Measurements from ENCODE around the gene MCU.

MCU gene

GRCh38 chr10:72886621-72887020, 194.7 kb downstream of the MCU start:
- no peak overlapping the region for H3K4me3 ChIP-seq (replicated peaks; ENCODE audit: low read depth, low read length)
- DNase-seq (ENCODE audit: low read depth), result peak; percentile 10
- TF ChIP-seq CTCF (IDR thresholded peaks at IDR 0.05; ENCODE audit: low read length, missing control alignments), result no peak

- H3K4me3 ChIP-seq (replicated peaks; ENCODE audit: low read depth, low read length), result no peak overlapping the region
- peak; percentile 26 for DNase-seq (ENCODE audit: low read depth)
- TF ChIP-seq CTCF (IDR thresholded peaks at IDR 0.05; ENCODE audit: low read length, missing control alignments), result no peak
Measured at GRCh38 chr10:72887043-72887442, 195.1 kb downstream of the MCU start.

GRCh38 chr10:72888151-72888638, 196.3 kb downstream of the MCU start:
- no peak for DNase-seq (ENCODE audit: low read depth)
- no peak for TF ChIP-seq CTCF (IDR thresholded peaks at IDR 0.05; ENCODE audit: low read length, missing control alignments)
- H3K4me3 ChIP-seq (replicated peaks; ENCODE audit: low read depth, low read length), result no peak overlapping the region

GRCh38 chr10:72889391-72889831, 197.5 kb downstream of the MCU start:
- no peak for TF ChIP-seq CTCF (IDR thresholded peaks at IDR 0.05; ENCODE audit: low read length, missing control alignments)
- peak; percentile 65 for DNase-seq (ENCODE audit: low read depth)
- no peak overlapping the region for H3K4me3 ChIP-seq (replicated peaks; ENCODE audit: low read depth, low read length)

- no peak overlapping the region for H3K4me3 ChIP-seq (replicated peaks; ENCODE audit: low read depth, low read length)
- TF ChIP-seq CTCF (IDR thresholded peaks at IDR 0.05; ENCODE audit: low read length, missing control alignments), result no peak
- DNase-seq (ENCODE audit: low read depth), result no peak
Measured at GRCh38 chr10:72890086-72890485, 198.1 kb downstream of the MCU start.

GRCh38 chr10:72893136-72893798, 201.3 kb downstream of the MCU start, which contains the start of gene OIT3:
Gene OIT3, plus strand, starts transcription at chr10:72893739. Its CDS starts 60 bp downstream, at chr10:72893799.
- no peak for TF ChIP-seq CTCF (IDR thresholded peaks at IDR 0.05; ENCODE audit: low read length, missing control alignments)
- peak; percentile 78 for DNase-seq (ENCODE audit: low read depth)
- no peak within 1 kb of the TSS for H3K4me3 ChIP-seq (replicated peaks; ENCODE audit: low read depth, low read length)

Data from fibroblast of pulmonary artery (primary cell).